H1 (cell line): ENCODE measurements around the gene SLC2A13. TPM values are rescaled to one million over a fixed set of nuclear protein-coding genes. Genes with fewer than 3 reads are reported as not detected.

Experiments
- EZH2 ChIP-seq: fragments of 200-600 bp; sonication (generic); IDR thresholded peaks from 2 replicates; pipeline ENCODE4 v1.7.1; 2012; ENCODE audit warnings: low read depth, mild to moderate bottlenecking, moderate library complexity, low read length, inconsistent platforms; ENCODE audit not compliant: severe bottlenecking
- KDM4A ChIP-seq: IDR thresholded peaks from one replicate; pipeline ENCODE4 v1.7.1; 2012; ENCODE audit warnings: low read depth, mild to moderate bottlenecking, moderate library complexity, low read length, inconsistent platforms; ENCODE audit not compliant: severe bottlenecking
- POLR2AphosphoS5 ChIP-seq: IDR thresholded peaks from 2 replicates; pipeline ENCODE4 v1.6.1; 2011; ENCODE audit warnings: low read depth, low read length
- RXRA ChIP-seq: IDR thresholded peaks from 2 replicates; pipeline ENCODE4 v1.6.1; 2011; ENCODE audit warnings: low read depth, mild to moderate bottlenecking, low read length, moderate library complexity; ENCODE audit not compliant: insufficient read depth
- TEAD4 ChIP-seq: IDR thresholded peaks from 2 replicates; pipeline ENCODE4 v1.6.1; 2012; ENCODE audit warnings: low read depth, low read length, inconsistent platforms, mixed read lengths
- polyA plus RNA-seq, 7 experiments: library from polyadenylated mRNA; depleted of rRNA in 3 of 7; stranded (reverse) in 5 of 7; unstranded in 2 of 7; fragments of >200 nt in 5 of 7; fragments of 200-250 nt in 2 of 7; gene quantifications; 1 replicate in 5 of 7; 2 replicates in 1 of 7; 4 replicates in 1 of 7; pipeline versions ENCODE4 v1.2.1 to v1.2.3, GENCODE V29; 2011 to 2013; ENCODE audit warnings: missing spikeins in 2 of 7, mixed read lengths in 2 of 7
- total RNA-seq: library from RNA; stranded (reverse); fragmentation: NEBNext Ultra II Directional; extraction: Animal tissue kit (Norgen Biotek cat#: 25700); gene quantifications from 2 replicates; pipeline ENCODE4 v1.2.1, GENCODE V29; 2021

The SLC2A13 gene
- total and polyA plus RNA-seq, 2 of the 8 experiments (the other 6 are each of a cell fraction or from before 2014, with no cell fraction given), result 2.8 to 9.6 TPM

DNA sequence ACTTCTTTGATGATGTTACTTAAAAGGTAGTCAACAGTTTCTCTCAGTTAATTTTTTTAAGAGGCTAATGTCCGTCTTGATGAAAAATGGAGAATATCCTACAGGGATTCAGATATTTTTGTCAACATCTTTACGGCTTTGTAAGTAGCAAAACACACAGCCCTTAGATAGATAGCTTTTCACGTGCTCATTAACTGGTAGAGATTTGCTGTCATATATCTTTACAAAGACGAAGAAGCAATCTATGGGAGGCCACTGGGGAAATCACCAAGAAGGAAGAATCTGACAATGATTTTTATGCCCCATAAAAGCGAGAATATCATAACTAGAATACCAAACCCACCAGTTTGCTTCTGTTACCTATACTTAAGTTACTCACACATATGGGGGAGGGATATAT lies 121.2 kb downstream of the SLC2A13 start (continued):
- TF ChIP-seq KDM4A (no peak), TEAD4 (no peak), EZH2 (no peak), POLR2AphosphoS5 (no peak), RXRA (no peak)
